GM18508 (cell line): ENCODE results near the gene PHF2.

Experiments used
- ATAC-seq: cut with Tn5 transposase; IDR thresholded peaks from one replicate; pipeline ENCODE4 v1.9.1; 2021; ENCODE audit warnings: moderate number of reproducible peaks; ENCODE audit not compliant: insufficient read depth, unreplicated experiment

PHF2 gene

DNA sequence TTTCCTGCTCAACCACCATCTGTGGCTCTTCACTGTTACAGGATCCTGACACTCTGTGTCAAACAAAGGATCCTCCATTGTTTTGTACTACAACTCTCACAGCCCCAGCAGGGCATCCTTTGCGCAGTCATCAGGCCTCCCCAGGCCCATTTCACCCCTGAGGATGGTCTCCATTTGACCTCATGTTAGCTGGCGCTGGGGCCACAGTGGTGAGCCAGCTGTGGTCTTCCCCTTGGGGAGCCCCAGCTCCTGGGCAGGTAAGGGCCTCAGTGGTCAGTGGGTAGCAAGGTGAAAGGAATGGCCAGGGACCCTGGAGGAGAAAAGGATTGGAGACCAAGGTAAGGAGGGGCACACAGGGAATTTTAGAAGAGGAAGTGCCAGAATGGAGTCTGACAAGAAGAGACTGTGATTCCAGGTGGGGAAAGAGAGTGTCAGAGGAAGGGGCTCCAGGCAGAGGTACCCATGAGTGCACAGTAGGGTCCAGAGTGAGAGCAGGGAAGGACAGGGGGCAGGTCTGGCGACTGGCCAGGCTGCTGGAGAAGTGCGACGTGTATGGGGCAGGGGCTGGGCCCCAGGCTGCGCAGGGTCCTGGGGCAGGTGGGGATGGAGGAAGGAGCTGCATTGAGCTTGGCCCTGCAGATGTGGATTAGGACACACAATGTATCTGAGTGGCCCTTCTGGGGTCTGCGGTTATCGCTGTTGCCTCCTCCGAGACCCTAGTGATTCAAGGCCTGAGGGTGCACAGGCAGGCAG is 109.9 kb downstream of the PHF2 start:
- no peak for ATAC-seq

DNA sequence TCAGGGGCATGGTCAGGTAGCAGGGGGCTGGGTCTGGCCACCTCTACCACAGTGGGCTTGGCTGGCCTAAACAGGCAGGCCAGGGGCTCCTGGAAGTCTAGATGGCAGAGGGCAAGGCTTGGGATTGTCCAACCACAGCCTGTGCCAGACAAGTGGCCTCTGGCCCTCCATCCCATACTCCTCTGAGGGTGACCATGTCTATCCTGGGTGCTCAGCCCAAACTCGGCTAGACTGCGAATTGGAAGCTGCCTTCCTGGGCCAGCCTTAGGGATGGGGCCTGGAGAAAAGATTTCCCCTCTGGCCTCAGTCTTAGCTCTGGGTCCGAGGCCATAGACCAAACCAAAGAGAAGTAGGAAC is 110.5 kb downstream of the PHF2 start:
- no peak for ATAC-seq

DNA sequence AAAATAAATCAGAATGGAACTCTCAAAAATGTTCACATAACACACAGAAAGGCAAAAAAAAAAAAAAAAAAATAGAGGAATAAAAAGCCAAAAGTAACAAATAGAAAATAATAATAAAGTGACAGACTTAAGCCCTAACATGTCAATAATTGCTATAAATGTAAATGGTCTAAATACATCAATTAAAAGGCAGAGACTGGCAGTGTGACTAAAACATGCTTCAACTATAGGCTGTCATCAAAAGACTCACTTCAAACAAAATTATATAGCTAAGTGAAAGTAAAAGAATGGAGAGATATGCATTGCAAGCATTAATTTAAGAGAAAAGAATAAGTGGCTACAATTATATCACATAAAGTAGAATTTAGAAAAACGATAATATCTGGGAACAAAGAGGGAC is 114.2 kb downstream of the PHF2 start:
- ATAC-seq, result no peak

DNA sequence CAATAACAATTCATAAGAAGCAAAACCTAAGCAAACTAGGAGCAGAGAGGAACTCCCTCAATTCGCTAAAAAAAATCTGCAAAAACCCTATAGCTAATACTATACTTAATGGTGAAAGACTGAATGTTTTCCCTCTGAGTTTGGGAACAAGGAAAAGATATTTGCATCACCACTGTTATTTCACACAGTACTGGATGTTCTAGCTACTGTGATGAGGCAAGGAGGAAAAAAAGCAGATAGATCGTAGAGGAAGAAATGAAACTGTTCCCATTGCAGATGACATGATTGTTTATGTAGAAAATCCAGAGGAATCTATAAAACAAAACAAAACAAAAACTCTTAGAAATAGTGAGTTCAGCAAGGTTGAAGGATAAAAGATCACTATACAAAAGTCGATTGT is 116.7 kb downstream of the PHF2 start:
- ATAC-seq, result no peak

DNA sequence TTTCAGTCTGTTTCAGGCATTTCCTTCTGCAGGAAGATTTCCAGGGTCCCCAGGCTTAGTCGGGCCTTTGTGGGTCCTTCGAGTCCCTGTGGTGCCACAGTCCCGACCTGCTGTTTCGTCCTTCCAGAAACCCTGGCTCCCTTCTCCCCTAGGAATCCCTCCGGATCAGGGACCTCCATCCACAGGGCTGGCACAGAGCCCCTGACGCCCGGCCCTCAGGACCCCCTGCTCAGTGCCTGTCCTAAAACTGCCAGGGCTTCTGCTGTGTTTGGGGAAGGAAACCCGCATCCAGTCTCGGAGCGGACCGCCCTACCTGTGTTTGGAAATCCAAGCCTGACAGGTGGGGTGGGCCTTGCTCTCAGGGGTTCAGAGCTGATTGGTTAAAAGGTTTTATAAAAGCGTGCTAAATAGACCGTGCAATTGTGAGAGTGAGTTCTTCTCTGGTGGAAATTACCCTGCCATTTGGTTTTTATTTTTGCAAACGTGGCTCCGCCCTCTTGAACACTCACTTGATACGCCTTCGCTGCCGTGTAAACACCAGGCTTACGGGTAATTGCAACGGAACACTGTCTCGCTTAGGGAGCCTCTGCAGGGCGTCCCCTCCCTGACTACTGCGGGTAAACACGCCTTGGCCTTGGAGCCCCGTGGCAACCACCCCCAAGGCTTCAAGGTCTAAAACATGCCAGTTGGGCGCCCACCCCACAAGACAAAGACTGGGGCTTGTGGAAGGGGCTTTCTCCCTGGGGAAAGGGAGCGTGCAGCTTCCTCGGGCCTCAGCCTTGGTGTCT is 121.2 kb downstream of the PHF2 start:
- ATAC-seq, result no peak

DNA sequence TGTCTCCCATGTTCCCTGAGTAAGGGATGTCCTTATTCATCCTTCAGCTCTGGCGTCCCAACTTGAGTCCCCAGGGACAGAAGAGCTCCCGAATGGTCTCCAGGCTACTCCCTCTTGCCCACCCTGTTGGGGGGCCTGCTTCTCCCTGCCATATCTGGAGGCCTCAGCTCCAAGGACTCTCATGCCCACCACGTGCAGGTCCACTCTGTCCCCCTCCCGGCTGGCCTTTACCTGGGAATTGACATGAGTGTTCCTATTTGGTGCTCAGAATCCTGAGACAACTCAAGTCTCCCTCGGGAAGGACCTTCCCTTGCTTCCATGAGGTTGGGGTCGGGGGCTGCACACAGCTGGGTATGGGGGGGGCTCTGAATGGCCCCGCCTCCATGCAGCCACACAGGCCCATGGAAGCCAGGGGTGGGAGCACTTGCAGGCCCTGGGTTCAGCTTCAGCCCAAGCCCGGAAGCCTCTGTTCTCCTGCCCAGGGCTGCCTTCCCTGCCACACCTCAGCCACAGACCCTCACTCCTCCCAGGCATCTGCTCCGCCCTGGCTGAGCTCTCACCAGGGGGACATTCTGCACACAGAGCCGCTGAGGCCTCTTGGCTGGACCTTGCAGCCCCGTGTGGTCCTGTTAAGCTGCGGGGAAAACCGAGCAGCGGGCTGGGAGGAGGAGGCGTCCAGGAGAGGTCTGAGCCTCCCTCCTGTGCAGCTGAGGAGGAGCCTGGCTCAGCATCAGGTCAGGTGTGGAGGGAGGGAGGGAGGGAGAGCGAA is 121.9 kb downstream of the PHF2 start:
- no peak for ATAC-seq

DNA sequence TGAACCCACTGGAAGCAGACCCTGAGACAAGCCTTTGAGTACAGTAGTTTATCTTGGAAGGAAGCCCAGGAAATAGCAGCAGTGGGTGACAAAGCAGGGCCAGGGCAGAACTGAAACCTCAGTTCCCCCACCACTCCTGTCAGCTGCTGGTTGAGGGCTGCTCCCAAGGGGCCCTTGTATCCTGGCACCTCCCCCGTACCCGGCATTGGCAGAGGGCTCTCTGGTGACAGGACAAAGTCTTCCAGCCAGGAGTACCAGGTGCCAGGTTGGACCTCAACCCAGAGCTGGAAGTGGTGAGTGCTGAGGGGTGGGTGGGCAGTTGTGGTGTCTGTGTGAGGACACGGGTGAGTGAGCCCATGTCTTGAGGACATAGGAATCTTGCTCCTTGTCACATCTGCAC is 123.3 kb downstream of the PHF2 start:
- ATAC-seq, result no peak

DNA sequence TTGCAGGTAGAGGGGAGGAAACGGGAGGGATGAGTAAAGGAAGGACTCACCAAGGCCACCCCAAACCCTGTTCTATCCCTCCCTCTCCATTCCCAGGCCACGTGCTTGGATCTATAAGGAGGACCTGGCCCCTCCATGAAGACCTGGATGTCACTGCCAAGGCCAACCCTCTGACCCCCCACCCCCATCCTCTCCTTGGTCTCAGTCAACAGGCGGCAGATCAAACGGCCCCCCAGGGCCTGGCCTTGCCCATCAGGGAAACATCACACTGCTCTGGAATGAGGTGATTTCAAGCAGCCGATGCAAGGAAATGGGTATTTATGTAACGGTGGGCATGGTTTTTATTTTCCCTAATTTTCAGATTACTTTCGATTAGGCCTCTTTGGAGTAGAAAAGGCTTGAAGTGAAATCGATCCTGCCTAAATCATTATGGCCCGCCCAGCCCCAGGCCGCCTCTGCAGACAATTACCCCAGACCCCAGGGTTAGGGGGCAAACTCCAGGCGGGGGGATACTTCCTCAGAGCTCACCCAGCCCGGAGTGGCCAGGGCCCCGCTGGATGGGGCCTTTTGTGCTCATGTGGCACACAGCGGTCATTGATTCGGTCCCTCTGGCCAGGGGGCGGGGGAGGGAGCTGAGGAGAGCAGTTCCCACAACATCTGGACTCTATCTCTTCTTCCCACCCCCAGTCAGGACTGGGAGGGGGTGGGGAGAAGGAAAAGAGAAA is 125.3 kb downstream of the PHF2 start:
- ATAC-seq, result no peak

DNA sequence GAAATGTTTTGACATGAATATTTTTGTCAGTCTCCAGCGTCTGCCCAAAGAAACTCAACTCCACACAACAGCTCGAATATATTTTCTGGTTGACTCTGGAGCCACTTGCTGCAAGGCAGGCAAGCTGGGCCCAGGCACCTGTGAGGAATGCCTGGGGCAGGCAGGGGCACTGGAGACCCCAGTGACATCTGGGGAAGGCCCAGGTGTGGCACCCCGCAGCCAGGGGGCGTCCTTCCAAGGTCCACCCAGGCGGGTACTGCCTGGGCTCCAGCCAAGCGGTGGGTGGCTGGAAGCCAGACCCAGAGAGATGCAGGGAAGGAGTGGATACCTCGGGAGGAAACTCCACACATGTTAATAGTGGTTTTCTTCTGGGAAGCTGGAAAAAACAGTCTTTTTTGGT is 125.9 kb downstream of the PHF2 start:
- ATAC-seq, result no peak

DNA sequence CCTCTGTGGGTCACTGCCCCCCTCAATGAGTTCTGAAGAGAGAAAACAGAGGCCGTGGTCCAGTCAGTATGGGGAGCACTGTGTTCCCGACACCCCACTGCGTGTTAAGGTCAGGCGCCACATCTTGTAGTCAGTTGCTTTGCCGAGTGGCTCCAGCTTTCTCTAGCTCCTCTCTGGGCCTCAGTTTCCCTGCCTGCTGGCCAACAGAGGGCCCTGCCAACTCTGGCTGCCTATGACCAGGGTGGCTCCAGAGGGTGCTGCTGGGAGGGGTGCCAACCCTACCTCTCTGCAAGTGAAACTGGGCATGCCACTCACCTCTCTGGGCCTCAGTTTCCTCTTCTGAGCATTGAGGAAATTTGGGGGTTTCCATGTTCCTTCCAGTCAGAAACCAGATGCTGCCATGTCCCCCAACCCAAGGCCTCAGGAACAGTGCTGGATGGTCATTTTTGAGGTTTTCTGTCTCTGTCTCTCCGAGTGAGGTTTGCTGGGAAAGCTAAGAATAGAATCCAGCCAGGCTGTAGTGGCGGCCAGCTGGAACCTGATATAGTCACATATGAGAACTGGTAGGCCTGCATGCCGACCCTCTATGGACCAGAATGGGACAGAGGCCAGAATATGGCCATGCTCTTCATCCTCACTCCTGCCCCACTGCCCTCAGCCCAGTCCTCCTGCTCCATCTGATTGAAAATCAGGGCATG is 132.1 kb downstream of the PHF2 start:
- ATAC-seq, result no peak

DNA sequence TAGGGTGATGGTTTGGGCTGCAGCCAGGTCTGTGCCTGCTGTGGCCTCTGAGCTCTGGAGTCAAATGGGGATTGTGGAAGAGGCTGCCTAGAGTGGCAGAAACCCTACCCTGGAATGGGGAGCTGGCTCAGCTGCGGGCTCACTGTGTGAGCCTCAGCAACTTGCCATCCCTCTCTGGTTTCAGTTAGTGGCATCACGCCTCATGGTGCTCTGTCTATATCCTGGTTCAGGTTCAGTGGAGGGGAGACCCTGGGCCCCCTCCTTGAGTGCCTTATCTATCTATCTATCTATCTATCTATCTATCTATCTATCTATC is 132.6 kb downstream of the PHF2 start:
- ATAC-seq, result no peak

DNA sequence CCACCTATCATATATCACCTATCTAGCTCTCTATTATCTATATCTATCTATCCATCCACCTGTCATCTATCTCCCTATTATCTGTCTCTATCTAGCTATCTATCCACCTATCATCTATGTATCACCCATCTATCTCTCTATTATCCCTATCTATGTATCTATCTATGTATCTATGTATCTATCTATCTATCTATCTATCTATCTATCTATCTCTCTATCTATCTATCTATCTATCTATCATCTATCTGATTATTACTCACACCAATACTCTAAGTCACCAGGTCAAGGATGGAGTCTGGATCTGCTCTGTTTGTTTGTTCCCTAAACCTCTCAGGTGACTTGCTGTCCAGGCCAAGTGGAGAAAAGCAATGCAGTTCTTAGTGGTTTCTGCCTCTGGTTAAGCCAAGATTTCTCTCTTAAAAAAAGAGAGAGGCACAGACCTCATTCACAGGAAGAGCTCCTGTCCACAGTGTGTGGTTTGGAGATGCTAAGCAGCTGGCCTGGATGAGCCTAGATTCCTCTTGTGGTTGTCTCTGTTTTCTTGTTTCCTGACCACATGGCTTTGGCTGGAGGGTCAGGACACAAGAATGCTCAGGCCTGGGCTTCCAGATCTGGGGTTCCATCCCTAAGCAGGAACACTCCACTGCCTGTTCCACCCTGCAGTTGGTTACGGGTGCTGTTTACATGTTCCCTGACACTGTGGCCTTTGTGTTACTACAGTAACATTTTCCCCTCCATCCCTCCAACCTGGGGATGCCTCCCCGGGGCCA is 133.4 kb downstream of the PHF2 start:
- ATAC-seq, result no peak

DNA sequence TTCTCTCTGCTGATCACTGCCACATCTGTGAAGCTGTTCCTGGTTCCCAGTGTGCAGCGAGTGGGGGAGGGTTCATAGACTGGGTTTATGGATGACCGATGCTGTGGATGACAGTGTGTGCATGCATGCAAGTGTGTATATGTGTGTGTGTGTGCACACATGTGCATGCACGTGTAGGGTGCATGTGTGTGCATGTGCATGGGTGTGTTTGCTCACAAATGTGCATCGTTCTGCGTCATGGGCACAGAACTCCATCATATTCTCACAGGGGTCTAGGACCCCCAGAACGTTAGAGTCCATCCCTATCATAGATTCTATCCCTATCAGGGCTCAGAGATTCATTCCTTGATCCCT is 134.0 kb downstream of the PHF2 start:
- ATAC-seq, result no peak

DNA sequence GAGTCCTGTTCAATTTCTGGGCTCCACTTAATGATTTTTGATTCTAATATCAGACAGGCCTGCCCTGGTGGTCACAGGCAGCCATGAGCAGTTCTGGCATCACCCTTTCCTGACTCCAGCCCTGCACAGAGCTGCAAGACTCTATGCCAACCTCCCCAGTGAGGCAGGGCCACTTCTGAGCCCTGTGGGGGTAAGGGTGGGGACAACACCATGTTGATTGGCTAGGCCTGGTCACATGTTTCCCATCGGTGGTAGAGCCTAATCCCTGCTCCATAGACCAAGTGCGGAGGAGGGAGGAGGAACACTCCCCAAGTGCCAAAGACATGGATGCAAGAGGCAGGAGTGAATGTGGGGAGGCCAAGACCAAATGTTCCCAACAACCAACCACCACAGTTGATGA is 134.6 kb downstream of the PHF2 start:
- ATAC-seq, result no peak

DNA sequence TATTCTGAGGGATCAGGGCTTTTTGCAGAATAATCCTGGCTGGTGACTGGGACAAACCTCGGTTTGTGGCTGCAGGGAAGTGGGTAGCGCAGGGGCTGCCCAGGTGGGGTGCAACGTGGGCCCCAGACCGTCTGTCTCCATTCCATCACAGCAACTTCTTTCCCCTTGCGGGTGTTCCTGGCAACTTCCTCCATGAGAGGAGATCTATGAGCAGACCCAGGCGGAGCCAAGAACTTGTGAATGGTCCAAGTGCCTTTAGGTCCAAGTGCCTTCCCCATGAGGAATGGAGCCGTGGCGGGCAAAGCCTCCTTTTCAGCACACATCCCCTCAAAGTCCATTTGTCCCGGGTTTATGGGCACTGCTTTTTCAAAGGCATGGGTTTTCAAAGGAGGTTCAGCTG is 136.5 kb downstream of the PHF2 start:
- no peak for ATAC-seq

DNA sequence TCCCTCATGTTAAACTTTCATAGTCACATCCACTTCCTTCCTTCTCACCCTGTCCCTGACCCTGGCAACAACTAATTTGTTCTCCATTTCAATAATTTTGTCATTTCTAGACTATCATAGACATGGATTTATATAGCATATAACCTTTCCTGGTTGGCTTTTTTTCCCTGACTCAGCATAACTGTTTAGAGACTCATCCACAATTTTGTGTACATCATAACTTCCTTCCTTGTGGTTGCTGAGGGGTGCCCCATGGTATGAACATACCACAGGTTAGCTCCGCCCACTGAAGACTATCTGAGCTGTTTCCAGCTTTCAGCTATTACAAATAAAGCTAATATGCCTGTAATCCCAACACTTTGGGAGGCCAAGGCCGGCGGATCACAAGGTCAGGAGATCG is 137.3 kb downstream of the PHF2 start:
- ATAC-seq, result no peak

DNA sequence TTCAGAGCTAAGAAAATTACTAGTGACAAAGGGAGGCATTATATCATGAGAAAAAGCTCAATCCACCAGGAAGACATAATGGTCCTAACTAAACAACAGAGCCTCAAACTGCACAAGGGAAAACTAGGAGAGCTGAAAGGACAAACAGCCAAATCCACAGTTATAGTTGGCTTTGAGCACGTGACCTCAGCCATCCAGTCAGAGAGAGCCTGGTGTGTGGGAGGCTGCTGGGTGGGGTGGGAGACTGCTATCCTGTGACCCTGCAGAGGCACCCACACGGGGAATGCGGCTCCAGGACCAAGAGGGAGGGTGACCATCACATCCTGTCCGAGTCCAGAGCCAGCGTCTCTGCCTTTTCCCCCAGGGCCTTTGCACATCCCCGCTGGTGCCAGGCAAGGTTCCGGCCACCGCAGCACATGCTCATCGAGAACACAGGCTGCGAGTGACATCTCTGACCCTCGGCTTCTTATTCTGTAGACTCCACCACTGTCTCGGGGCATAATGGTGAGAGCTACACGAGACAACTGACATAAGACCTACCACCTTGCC is 145.1 kb downstream of the PHF2 start:
- ATAC-seq, result no peak

DNA sequence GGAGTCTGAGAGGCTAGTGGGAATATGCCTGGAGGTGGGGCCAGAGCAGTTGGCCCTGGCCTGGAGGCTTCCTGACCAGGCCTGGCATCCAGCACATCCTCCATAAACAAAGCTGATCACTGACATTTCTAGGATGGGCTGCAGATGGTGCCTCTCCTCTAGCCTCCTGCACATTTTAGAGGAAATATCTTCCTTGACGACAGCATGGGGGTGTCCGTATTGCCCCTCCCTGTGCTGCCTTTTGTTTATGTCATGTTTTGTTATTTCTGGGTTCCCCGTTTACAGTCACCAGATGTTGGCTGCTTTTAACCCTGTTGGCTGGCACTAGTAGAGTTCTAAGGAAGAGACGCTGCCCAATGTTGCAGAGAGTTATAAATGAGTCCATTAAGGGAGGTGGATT is 148.5 kb downstream of the PHF2 start:
- ATAC-seq, result no peak

DNA sequence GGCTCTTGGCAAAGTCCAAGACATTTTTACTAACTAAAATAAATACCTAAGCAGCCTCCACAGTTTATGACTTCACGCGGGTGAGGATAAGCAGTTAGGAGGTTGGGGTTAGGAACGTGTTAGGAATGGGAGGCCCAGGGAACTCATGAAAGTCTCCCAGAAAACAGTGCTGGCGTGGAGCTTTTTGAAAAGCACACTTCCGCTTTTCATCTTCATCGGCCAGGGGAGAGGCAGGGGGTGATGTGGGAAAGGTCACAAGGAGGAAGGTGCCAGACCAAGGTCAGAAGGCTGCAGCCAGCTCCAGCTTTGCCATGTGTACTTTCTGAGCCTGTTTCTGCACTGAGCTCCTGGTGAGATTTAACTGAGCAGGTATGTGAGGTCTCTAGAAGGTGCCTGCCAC is 149.0 kb downstream of the PHF2 start:
- no peak for ATAC-seq
